HPDE6-E6E7 (cell line): ENCODE measurements around the gene CAPN5.

Experiments
- DNase-seq: peaks from one replicate; pipeline ENCODE4 v3.0.0; 2011; ENCODE audit warnings: missing footprints; ENCODE audit errors: extremely low spot score

Gene CAPN5

DNA sequence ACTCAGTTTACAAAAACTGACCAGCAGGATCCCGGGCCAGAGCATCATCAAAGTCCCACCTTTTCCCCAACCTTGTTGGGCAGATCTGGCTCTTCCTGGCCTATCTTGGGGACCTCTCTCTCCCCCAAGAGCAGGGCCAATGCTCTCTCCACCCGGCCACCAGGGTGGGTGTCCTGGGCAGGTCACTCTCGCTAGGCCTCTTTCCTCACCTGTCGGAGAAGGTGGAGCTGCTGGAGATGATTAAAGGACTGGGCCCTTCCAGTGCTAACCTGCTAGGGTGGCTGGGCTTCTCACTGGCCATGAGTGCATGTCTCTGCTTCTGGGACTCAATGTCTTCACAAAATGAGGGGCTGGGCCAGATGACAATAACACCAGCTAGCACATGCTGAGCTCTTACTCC, 2.9 kb upstream of the CAPN5 start:
- DNase-seq = no peak

DNA sequence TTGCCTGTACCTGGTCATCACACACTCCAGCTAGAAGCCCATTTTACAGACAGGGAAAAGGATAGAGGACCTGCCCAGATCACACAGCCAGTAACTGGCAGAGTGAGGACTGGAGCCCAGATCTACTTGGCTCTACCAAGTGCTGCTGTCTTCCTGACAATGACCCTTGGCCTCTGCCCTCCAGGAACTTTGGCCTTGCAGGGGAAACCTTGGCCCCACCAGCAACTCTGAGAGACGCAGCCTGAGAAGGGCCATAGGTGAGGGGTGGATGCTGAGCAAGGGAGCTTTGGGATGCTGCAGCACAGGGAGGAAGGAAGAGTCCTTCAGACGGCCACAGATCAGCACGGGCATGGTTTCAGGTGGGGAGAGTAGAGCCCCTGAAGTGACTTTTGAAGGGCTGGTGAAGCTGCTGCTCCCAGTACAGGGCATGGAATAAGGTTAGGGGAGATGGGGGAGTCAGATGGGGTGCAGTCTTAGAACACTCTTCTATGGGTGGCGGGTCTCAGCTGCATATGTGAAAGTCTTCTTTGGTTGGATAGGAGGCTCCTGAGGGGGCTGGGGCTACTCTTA, 2.0 kb upstream of the CAPN5 start:
- DNase-seq = no peak

DNA sequence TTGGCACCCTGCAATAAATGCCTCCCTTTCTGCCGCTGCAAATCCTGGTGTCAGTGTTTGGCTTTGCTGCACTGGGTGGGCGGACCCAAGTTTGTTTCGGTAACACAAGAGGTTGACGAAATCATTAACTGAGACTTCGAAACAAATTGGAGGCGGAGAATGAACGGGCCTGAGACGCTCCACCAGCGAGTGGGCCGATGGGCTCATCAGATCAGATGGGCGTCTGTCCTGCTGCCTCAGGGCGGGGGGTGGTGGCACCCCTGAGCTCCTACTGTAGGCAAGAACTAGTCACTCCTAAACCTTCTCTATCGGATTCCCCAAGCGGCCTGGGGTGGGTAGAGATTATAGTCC, 918 bp upstream of the CAPN5 start:
- DNase-seq = no peak

DNA sequence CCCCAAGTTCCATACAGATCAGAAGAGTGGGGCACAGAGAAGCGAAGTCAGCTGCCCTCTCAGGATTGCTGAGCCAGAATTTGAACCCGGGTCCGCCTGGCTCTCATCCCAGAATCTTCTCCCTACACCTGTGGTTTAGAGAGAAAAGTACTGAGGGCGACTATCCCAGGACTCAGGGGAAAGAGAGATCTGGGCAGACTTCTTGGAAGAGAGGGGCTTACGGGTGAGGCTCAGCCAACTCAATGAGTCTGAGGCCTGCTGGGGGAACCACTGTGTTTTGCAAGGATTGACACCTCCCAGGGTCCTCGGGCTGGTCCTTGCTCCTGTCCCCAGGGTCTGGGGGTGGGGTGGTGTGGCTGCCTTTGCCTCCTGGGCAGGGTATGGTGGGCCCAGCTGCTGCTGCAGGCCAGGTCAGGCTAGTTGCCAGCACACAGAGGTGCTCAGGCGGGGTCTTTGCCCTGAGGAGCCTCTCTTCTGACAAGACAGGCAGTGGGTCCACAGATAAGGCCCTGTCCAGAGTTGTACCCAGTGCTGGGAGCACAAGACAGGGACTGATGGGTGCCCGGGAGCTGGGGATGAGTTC, 1.2 kb downstream of the CAPN5 start:
- no peak for DNase-seq

DNA sequence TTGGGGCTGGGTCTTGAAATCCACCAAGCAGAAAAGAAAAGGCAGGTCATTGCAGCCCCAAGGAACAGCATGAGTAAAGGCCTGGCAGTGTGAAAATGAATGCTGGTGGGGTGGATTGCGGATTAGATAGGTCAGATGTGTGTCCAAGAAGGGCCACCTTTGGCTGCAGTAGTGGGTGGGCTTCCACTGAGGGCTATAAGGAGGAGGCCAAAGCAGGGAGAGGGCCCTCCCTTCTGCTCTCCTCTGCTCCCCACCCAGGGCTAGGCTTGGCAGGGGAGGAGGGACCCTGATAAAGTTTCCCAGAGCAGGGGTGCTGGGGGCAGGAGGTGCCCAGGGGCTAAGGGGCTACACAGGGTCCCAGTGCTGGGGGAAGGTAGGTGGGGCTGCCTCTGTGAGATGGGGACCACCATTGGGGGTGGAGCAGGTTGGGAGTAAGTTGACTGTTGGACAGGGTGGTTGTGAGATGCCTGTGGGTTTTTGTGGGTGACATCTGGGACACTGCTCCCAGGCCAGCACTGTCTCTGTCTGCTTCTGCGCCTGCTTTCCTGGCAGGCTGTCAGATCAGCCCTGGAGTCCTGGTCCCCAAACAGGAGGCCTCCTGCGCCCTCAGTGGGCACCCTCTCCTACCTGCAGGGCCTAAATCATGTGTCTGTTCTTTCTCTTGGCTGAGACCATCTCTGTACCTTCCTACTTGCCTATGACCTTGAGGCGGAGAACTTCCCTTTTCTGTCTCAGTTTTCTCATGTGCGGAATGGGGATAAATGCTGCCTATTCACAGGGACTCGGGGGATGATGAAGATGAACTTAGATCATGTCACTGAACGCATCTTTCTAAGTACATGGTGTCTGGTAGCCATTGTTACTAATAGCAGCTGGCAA, 1.9 kb downstream of the CAPN5 start:
- DNase-seq = no peak

DNA sequence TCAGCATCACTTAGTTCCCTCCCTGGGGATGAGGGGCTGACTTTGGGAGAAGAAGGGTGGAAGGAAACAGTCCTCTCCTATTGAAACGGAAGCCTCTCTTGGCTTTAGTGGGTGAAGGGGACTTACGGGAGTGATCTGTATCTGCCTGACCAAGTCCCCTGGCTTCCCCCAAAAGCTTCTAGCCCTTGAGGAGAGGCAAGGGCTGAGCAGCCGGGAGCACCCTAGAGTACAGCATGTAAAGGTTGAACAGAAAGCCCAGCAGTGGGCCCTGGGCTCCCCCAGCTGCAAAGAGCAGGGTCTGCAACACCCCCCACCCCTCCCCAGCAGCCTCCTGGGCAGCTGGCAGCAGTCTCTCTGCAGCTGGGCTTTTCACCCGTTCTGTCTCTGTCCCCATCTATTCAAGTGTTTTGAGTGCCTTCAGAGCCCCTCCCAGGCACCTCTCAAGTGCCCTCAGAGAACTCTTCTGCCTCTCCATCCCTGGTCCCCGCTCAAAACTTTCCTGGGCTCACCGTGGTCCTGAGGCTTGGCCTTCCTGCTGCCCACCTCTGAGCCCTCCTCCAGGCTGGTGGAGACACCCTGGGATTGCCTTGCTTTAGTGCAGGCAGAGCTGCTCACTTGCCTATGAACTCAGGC, 2.7 kb downstream of the CAPN5 start:
- DNase-seq = no peak

DNA sequence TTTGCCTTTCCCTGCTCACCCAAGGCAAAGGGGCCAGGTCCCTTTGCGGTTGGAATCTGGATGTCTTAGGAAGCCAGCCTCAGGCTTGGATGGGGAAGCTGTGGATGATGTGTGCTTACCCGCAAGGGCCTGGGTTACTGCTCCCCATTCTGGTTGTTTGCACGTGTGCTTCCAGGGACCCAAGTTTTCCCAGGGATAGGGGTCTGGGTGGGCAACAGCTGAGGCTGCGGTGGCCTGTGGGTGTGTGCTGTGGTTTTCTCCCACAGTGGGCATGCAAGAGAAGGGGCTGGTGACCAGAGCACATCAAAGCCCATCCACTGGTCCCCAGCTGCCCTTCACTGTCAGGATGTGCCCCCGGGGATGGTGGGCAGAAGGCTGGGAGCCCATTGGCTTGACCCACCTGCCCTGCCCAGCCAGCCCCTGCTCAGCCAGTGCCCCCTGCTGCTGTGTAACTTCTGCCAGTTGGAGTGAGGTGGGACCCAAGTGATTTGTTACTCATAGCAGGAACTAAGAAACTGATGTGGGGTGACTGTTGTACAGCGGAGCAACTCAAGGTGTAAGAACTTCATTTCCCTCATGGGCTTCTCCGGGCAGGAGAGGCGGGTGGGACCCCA, 3.3 kb downstream of the CAPN5 start:
- DNase-seq = no peak

DNA sequence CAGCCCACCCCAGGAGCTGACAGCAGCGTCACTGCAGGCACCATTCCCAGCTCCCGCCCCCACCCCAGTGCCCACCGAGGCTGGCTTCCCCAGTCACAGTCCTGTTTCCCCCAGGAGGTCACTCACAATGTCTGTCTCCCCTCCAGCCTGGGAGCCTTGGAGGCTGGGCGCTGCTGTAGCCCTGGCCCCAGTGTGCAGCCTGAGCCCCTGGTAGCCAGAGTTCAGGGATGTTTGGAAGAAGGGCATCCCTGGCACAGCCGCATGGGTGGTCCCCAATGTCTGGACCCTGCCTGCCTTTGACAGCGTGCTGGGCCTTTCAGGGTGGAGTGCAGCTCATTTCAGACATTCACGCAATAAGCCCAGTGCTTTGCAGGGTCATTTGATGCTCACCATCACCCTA, 4.3 kb downstream of the CAPN5 start:
- no peak for DNase-seq

DNA sequence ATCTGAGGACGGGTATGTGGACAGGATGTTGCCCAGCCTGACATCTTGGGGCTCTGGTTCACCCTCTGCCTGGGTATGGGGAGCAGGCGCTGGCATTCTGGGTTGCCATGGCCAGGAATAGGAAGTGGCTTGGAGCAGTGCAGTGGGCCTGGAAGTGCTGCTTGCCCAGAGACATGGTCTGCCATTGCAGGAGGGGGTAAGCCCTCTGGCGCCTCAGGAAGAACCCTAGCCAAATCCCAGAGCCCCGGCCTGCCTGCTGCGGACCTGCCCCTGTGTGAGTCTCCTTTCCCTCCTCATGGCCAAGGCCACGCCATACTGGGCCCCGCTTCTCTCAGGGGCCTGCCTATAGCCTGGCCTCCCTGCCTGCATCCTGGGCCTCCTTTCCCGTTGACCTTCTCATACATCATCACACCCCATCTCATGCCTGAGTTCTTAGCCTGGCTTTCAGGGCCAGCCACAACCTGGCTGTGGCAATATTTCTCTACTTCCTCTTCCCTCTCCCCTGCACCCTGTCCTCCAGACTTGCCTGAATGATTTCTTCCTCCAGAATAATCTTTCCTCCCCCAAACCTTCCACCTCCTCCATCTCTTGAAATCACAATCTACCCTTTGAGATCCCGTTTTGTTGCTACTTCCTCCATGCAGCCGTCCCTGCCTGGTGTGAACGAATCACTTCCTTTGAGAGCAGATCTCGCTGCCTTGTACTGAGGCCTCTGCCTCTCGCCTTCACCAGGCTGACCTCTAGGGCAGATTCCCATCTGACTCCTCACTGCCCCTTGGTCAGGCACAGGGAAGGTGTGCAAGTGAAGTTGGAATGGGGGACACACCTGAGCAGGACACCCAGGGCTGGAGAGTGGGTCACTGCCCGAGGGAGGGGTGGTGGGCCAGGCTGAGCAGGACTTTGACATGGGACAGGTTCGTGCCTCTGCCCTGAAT, 5.2 kb downstream of the CAPN5 start:
- no peak for DNase-seq

DNA sequence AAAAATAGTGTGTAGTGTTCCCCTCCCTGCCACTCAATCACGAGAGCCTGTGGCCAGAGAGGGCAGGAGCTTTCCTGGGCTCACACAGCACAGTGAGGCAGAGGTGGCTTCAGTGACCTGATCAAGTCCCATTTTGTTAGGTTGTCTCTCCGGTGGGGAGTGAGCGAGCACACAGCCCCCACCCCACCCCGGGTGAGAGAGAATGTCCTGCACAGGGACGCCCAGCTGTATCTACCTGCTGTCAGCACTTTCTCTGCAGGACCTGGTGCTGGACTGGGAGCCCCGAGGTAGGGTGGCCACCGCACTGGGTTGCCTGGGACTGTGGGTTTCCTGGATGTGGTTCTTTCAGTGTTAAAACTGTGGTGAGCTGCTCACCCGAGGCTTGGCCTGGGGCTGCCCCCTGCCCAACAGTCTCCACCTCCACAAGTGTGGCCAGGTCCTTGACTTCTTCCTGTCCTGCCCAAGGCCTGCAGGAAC, 6.1 kb downstream of the CAPN5 start:
- DNase-seq = no peak

DNA sequence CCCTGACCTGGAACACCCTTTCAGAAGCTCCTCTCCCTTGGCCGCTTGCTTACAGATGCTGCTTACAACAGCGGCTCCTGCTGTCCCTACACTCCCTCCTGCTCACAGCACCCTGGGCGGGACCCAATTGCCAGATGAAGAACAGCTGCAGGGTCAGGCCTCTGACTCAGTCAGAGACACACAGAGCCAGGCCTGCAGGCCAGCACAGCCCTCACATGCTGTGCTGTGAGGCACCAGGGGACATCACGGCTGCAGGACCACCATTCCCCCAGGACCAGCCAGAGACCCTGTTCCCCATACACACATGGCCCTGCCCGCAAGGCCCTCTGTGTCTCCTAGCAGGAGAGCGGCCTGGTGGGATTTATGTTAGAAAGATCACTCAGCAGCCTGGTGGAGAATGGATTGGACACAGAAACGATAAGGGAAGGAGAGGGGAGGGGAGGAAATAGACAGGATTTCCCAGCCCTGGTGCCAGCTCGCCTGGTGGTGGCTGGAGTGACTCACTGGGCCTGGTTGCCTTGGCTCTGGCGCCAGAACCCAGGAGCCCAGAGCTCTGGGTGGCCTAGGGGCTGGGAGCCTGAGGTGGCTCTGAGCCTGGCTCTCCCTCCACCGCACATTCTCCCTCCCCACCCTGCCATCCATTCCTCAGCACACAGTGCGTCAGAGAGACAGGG, 6.7 kb downstream of the CAPN5 start:
- peak; percentile 90 for DNase-seq

DNA sequence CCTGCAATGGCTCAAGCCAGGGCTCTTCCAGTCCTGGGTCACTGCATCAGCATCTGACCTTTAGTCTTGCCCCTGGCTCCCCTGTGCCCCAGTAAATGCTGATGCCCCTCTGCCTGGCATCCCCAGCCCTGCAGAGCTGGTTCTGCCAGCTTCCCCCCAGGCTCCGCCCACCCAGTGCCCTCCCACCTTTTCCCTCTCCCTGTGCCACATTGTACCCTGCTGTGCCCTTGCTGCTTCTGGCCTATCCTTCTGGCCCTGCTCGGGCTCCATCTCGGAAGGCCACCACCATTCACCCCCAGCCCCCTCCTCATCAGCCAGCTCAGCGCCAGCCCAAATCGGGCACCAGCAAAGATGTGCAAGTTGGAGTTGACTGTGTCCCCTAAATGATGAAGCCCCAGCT, 7.4 kb downstream of the CAPN5 start:
- DNase-seq = no peak

DNA sequence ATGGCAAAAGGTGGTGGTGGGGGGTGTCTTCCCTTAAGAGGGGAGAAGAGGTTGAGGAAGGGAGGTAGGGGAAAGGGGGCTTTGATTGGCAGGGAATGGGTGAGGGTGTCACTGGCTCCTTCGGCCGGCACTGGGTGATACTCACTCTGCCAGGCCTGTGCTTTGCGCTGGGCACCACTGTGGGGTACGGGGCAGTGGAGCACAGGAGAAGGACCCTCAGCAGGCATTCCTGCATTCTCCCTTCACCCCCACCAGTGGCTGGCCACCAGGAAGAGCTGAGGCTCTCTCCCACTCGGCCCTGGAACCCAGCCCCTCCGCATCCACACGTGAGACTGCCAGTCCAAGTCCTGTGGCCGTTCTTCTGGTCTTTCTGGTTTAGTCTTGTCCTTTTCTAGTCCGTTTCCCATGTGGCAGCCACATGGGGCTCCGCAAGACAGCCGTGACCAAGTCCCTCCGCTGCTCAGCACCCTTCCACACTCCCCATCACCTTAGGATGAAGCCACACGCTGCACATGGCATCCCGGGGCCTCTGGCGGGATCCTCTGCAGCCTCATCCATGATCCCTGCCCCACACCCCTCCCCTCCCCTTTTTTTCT, 8.0 kb downstream of the CAPN5 start:
- DNase-seq = no peak

DNA sequence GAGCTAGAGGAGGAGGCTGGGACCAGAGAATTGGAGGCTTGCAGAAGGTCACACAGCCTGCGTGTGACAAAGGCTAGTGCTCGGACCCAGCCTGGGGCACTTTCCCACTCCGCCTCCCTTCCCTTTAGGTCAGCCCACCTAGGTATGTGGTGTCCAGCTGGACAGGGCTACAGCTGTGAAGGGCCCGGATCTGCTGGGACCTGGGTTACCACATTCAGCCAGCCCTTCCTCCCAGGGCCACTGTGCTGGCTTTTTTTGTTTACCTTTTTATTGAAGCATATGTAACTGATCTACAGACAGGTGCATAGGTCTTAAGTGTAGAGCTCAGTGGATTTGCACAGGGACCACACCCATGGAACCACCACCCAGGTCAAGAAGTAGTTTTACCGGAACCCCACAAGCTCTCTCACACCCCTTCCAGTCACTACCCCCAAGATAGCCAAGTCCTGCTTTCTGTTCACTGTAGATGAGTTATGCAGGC, 8.7 kb downstream of the CAPN5 start:
- no peak for DNase-seq

DNA sequence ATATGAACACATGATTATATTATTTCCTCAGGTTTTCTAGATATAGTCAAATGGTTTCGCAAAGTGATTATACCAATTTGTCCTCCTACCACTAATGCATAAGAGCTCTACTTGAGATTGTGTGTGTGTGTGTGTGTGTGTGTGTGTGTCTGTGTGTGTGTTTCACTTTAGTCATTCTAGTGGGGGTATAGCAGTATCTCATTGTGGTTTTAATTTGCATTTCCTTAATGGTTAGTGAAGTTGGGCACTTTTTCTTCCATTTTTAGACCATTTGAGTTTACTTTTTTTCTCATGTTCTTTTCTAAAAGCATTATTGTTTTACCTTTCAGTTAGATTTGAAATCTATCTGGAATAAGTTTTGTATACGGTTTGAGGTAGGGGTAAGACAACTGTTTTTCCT, 12.9 kb downstream of the CAPN5 start:
- no peak for DNase-seq

DNA sequence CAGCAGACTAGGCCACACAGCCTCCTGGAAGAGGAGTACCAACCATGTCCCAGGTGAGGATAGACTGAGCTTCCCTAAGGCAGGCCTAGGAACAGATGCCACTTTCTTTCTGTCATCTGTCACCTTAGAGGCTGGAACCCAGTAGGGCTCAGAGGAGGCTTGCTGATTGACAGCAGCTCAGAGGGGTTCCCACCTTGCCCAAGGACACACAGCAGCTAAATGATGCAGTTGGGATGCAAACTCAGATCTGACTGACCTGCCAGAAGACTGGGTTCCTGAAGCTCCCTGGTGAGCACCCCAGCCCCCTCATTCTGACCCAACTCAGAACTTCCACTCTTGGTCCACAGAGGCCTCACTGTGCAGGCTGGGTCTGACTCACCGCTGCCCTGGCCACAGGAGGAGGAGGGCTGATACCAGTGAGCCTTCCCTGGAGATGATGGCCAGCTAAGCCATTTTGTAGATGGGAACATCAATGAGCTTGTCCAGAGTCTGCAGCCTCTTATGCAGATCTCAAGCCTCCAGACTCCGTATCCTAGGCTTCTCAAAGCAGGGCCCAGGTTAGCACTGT, 14.0 kb downstream of the CAPN5 start:
- DNase-seq = no peak

DNA sequence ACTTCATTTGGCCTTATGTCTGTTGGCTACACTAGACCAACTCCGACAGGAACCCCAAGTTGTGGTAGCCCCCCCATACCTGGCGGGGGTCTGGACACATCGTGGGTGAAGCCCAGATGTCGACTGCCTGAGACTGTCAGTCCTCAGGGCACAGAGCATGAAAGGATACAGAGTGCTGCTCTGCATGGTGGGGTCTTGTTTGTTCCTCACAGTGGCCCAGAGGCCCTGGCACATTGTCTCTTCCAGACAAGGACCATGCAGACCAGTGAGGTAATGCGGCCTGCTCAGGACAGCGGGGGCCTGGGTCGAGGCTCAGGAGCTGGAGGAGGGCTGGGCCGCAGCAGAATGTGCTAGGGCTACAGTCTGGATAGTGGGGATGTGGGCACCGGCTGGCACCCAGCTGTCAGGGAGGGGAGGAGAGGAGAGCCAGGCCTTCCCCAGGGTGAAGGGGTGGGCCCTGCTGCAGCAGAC, 14.6 kb downstream of the CAPN5 start:
- no peak for DNase-seq

DNA sequence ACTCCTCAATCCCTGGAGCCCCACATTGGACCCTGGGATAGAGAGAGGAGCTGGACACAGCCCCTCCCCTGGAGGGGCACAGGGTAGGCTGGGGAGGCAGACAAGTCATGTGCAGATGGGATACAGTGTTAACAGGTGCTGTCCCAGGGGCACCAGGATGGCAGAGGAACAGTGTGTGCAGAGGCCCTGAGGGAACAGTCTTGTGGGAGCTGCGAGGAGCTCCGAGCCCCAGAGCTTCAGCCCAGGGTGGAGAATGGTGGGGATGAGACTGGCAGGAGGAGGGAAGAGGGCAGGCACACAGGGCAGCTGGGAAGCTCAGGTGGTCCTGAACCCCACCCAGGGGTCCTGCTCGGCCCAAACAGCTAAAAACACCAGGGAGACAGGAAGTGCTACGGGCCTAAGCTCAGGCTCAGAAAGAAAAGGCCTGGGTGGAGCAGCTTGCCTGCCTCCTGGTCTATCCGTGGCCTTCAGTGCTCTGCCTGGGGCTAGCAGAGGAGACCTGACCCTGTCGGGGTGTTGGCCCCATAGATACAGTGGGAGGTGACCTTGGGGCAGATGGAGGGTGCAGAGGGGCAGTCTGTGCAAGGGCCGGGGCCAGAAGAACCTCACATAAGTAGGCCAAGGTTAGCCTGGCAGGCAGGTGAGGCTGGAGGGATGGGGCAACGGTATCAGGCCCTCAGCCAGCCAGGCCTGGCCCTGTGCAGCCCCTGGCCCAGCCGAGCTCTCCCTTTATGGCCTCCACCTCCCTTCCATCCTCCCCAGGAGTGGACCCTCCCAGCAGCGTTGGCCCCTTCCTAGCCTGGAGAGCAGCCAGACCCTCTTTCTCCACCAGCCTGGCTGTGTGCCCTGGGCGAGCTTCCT, 15.4 kb downstream of the CAPN5 start:
- no peak for DNase-seq
